GM19328 (cell line): ENCODE data around the gene SREK1IP1.
"Not testable (repeated sequence)": the region's sequence is repeated elsewhere in the genome, so short reads cannot be mapped to it uniquely, and the experiment has no call there.

Source experiments
- ATAC-seq: cut with Tn5 transposase; IDR thresholded peaks from one replicate; pipeline ENCODE4 v1.9.1; 2021; ENCODE audit warnings: mild to moderate bottlenecking, moderate library complexity; ENCODE audit not compliant: unreplicated experiment

SREK1IP1 gene

DNA sequence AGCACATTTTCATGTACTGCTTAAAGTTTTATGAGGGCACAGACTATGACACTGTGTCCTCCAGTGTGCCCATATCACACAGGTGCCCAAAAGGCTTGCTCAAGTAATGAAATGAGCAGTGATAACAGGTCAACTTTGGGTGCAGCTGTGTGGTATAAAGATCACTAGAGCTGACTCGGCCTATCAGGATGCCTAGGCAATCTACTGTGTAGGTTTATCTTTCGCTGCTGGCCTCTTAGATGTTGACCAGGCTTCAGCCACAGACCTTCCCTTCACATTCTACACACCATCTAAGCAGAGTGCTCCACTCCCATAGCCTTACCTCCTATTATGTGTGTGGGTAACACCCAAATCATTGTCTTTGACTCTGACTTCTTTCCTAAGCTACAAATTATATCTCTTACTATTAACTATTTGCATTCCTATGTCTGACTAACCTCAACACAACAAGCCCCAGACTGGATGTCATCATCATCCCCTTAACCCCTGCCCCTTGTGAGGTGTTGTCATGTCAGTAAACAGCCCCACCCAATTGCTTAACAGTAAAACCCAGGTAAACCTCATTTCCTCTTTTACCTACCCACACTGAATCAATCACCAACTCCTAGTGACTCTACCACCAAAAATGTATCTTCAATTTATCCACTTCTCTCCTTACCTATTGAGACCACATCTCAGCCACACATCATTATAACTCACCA lies 2.5 kb downstream of the SREK1IP1 start:
- no peak for ATAC-seq

- no peak for ATAC-seq
Observed at GRCh38 chr5:64763948-64764503, 4.5 kb downstream of the SREK1IP1 start.

GRCh38 chr5:64759960-64760660 lies 8.4 kb downstream of the SREK1IP1 start:
- ATAC-seq: no peak

GRCh38 chr5:64758901-64759300 lies 9.6 kb downstream of the SREK1IP1 start:
- no peak for ATAC-seq

- ATAC-seq: no peak
Observed at GRCh38 chr5:64754066-64754465, 14.4 kb downstream of the SREK1IP1 start.

DNA sequence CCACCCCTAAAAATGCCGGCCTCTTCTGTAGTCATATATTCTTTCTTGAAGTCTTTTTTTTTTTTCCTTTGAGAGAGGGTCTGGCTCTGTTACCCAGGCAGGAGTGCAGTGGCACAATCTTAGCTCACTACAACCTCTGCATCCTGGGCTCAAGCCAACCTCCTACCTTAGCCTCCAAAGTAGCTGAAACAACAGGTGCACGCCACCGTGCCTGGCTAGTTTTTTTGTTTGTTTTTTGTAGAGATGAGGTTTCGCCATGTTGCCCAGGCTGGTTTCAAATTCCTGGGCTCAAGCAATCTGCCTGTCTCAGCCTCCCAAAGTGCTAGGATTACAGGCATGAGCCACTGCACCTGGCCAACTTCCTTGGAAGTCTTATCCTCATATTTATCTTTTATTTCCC lies 19.1 kb downstream of the SREK1IP1 start:
- no peak for ATAC-seq

DNA sequence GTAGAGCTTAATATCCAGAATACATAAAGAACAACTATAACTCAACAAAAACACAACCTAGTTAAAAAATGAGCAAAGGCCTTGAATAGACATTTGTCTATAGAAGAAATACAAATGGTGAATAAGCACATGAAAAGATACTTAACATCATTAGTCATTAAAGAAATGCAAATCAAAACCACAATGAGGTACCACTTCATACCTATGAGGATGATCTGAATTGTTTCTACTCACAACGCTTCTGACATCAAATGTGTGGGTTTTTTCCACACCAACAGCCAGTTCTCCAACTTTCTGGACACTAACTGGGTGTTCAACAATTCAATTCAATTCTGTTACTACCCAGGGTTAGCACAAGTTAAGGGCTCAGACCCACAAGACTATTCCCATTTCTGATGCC lies 22.0 kb downstream of the SREK1IP1 start:
- no peak for ATAC-seq

DNA sequence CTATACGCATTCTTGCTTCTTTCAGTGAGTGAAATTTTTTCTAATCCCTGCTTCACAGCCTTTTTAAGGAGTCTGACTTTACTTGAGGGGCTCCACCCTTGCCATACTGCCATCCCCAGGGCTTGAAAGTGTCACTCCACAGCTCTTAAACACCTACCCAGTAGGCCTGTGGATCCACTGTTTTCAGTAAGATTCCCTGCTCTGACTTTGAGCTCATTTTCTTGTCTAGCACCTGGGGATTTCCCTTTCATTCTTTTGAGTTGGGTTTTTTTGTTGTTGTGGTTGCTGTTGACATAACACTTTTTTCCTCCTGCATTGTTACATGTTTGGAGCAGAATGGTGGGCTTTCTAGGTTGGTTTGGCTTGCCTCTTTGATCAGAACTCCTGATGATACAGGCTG lies 23.6 kb downstream of the SREK1IP1 start:
- no peak for ATAC-seq

DNA sequence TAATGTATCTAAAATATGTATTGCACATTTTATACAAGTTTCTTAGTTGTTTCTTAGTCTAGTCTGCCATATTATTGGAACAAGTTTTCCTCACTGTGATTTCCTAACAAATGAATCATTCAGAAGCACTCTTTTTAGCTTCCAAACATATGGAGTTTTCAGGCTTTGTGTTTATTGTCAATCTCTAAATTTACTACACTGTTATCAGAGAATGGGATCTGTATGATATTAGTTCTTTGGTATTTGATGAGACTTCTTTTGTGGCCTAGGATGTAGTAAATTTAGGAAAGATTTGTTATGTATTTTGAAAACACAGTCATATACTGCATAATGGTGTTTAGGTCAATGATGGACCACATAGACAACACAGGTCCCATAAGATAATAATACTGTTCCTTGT lies 25.7 kb downstream of the SREK1IP1 start:
- ATAC-seq: no peak

- ATAC-seq: no peak
Observed at GRCh38 chr5:64742411-64742810, 26.1 kb downstream of the SREK1IP1 start.

- ATAC-seq: no peak
Observed at GRCh38 chr5:64727150-64727549, 41.3 kb downstream of the SREK1IP1 start.

DNA sequence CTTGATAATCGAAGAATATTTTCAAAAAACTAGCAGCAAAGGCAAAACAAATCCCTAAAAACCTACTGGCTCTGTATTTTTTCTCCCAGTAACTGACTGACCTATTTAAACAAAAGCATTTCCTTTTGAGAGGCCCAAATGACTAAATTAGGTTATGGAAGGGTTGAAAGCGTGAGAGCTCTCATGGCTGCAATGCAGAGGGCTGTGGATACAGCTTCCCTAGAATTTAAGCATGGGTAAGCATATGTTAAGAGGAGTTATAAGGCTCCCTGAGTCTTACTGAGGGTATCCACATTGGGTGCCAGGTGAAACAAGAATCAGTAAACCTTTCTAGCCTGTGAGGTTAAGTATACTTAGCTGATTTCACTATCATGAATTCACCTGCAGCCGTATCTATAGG lies 45.9 kb downstream of the SREK1IP1 start:
- ATAC-seq: no peak

DNA sequence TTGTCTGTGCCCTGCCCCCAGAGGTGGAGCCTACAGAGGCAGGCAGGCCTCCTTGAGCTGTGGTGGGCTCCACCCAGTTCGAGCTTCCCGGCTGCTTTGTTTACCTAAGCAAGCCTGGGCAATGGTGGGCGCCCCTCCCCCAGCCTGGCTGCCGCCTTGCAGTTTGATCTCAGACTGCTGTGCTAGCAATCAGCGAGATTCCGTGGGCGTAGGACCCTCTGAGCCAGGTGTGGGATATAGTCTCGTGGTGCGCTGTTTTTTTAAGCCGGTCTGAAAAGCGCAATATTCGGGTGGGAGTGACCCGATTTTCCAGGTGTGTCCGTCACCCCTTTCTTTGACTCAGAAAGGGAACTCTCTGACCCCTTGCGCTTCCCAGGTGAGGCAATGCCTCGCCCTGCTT lies 54.0 kb downstream of the SREK1IP1 start:
- ATAC-seq: not testable (repeated sequence)

- no peak for ATAC-seq
Observed at GRCh38 chr5:64707191-64707590, 61.3 kb downstream of the SREK1IP1 start.

DNA sequence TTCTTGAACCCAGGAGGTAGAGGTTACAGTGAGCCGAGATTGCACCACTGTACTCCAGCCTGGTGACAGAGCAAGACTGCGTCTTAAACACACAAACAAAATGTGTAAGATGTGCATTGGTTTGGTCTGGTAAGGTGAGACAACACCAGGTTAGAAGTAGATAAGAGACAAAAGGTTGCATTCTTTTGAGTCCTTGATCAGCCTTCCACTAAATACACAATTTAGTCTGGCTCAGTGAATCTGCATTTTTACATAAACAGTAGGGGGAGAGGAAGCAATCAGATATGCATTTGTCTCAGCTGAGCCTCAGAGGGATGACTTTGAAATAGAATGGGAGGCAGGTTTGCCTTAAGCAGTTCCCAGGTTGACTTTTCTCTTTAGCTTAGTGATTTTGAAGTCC lies 62.4 kb downstream of the SREK1IP1 start:
- not testable (repeated sequence) for ATAC-seq

GRCh38 chr5:64700765-64701164 lies 67.7 kb downstream of the SREK1IP1 start:
- ATAC-seq: no peak

DNA sequence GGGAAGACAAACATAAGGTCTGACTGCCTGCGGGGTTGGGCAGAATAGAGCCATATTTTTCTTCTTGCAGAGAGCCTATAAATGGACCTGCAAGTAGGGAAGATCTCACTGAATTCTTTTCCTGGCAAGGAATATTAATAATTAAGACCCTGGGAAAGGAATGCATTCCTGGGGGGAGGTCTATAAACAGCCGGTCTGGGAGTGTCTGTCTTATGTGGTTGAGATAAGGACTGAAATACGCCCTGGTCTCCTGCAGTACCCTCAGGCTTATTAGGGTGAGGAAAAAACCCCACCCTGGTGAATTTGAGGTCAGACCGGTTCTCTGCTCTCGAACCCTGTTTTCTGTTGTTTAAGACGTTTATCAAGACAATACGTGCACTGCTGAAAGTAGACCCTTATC lies 72.1 kb downstream of the SREK1IP1 start:
- ATAC-seq: not testable (repeated sequence)

DNA sequence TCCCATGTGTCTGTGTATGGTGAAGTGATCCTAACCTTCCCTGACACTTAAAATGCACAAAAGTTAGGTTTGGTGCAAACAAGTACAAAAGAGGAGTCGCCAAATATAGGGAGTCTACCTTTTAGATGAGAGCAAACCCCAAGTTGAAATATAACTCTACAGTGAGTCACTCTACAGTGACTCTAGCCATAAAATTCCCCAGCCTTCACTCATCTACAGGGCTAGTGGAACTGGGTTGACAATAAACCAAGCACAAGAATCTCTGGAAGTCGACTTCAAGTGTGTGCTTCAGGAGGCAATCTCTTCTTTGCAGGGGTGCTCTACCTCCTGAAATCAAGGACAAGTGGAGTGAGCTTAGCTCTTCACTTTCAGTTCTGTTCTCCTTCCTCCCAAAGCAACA lies 74.9 kb downstream of the SREK1IP1 start:
- ATAC-seq: no peak

GRCh38 chr5:64691291-64691690 lies 77.2 kb downstream of the SREK1IP1 start:
- no peak for ATAC-seq

DNA sequence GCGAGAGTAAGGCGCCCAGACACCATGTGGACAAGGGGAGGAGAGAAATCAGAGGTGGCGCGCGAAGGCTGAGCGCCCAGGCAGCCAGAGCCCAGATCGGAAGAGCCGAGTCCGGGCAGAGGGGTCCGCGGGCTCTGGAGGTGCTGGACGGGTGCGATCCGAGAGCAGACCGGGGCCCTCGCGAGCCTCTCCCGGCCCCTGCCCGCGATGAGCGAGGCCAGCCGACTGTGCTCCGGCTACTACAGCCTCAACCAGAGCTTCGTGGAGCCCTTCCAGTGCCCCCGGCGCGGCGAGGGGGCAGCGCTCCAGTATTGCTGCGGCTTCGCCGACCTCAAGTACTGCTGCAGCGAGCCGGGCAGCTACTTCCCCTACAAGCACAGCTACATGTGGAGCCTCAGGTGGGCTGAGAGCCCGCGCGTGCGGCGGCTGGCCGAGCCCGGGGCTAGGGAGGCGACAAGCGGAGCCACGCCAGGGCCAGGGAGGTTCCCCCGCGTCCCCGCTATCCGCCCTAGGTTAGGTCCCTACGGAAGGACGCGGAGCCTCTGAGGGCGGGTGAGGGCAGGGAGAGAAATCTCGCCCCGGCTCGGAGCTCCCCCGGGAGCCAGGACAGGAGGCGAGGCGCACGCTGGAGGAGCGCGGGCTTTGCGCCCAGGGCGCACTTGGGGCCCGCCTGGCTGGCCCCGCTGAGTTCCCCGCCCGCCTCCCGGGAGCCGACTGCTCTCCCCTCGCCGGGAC lies 77.9 kb downstream of the SREK1IP1 start, which contains the start of gene SHISAL2B:
TSS of gene SHISAL2B (plus strand) at position 87 of the 735 bp plus-strand sequence. CDS start at position 208, 121 bp downstream.
- ATAC-seq: no peak

DNA sequence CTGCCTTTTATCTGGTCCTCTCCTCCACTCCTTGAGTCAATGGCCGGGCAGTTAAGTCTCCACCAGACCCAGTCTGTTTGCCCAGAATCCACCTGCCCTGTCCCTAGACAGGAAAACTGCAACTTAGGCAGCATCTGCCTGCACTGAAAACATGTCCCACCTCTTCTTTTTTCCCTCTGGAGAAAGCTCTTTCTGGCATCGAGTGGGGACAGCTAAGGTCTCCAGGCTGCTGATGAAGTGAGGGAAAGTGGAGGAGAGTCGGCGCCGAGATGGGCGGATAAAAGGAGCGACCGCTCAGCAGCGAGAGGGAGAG lies 78.4 kb downstream of the SREK1IP1 start:
- ATAC-seq: no peak

GRCh38 chr5:64688965-64689364 lies 79.5 kb downstream of the SREK1IP1 start:
- no peak for ATAC-seq
